Measurements from ENCODE around the gene REEP3.

The REEP3 gene

GRCh38 chr10:63522277-63522687 is 1.1 kb downstream of the REEP3 start:
- H3K4me2 ChIP-seq (ENCODE audit: insufficient read depth, low read length) = peak overlapping the region; percentile 75
- peak overlapping the region; percentile 86 to 92 for H3K4me3 ChIP-seq (ENCODE audit: low read depth in 1 of 2, low read length in 2 of 2)
- H3K79me2 ChIP-seq (ENCODE audit: insufficient read depth, low read length) = peaks cover 98% of the 10 kb centered on the region
- H3K9ac ChIP-seq (ENCODE audit: low read depth, low read length) = peak overlapping the region; percentile 99
- peaks cover 12% of the 10 kb centered on the region; the same call in 1 of the 2 replicates for H4K20me1 ChIP-seq (ENCODE audit: insufficient read depth, low read length)
- H3K4me1 ChIP-seq (ENCODE audit: insufficient read depth, low read length) = peaks cover 64% of the 10 kb centered on the region
- H3K27ac ChIP-seq (ENCODE audit: low read length) = peak overlapping the region; percentile 99
- ATAC-seq (ENCODE audit: insufficient read depth, low read depth) (no peak), DNase-seq (no peak)
- no peaks in the 10 kb centered on the region for H3K27me3 ChIP-seq (ENCODE audit: insufficient read depth, low read length, poor library complexity)
- H3K9me3 ChIP-seq (ENCODE audit: insufficient read depth, low read length, severe bottlenecking) = no peaks in the 10 kb centered on the region
- peak overlapping the region; percentile 76 for H2AFZ ChIP-seq (ENCODE audit: low read depth, low read length)
- TF ChIP-seq, protein P1, sequence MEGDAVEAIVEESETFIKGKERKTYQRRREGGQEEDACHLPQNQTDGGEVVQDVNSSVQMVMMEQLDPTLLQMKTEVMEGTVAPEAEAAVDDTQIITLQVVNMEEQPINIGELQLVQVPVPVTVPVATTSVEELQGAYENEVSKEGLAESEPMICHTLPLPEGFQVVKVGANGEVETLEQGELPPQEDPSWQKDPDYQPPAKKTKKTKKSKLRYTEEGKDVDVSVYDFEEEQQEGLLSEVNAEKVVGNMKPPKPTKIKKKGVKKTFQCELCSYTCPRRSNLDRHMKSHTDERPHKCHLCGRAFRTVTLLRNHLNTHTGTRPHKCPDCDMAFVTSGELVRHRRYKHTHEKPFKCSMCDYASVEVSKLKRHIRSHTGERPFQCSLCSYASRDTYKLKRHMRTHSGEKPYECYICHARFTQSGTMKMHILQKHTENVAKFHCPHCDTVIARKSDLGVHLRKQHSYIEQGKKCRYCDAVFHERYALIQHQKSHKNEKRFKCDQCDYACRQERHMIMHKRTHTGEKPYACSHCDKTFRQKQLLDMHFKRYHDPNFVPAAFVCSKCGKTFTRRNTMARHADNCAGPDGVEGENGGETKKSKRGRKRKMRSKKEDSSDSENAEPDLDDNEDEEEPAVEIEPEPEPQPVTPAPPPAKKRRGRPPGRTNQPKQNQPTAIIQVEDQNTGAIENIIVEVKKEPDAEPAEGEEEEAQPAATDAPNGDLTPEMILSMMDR (IDR thresholded peaks at IDR 0.05; ENCODE audit: borderline replicate concordance, extremely low read depth, low read length, poor library complexity, severe bottlenecking) = no peak
- no peak for TF ChIP-seq EZH2 (IDR thresholded peaks at IDR 0.05; ENCODE audit: borderline replicate concordance, low read depth, low read length, severe bottlenecking)
- no peaks in the 10 kb centered on the region; the same call in 1 of the 2 replicates for H3K36me3 ChIP-seq (ENCODE audit: insufficient read depth, low read length)

GRCh38 chr10:63522995-63523394 is 1.8 kb downstream of the REEP3 start:
- no peaks in the 10 kb centered on the region for H3K27me3 ChIP-seq (ENCODE audit: insufficient read depth, low read length, poor library complexity)
- H3K27ac ChIP-seq (ENCODE audit: low read length) = peak overlapping the region; percentile 99
- H3K4me2 ChIP-seq (ENCODE audit: insufficient read depth, low read length) = peak overlapping the region; percentile 75
- H3K79me2 ChIP-seq (ENCODE audit: insufficient read depth, low read length) = peaks cover 98% of the 10 kb centered on the region
- TF ChIP-seq, protein P1 (IDR thresholded peaks at IDR 0.05; ENCODE audit: borderline replicate concordance, extremely low read depth, low read length, poor library complexity, severe bottlenecking) = no peak
- no peak for TF ChIP-seq EZH2 (IDR thresholded peaks at IDR 0.05; ENCODE audit: borderline replicate concordance, low read depth, low read length, severe bottlenecking)
- H3K4me1 ChIP-seq (ENCODE audit: insufficient read depth, low read length) = peaks cover 57% of the 10 kb centered on the region
- H2AFZ ChIP-seq (ENCODE audit: low read depth, low read length) = no peak overlapping the region
- H3K9ac ChIP-seq (ENCODE audit: low read depth, low read length) = peak overlapping the region; percentile 99
- H3K36me3 ChIP-seq (ENCODE audit: insufficient read depth, low read length) = no peaks in the 10 kb centered on the region; the same call in 1 of the 2 replicates
- H3K9me3 ChIP-seq (ENCODE audit: insufficient read depth, low read length, severe bottlenecking) = no peaks in the 10 kb centered on the region
- no peak for ATAC-seq (ENCODE audit: insufficient read depth, low read depth)
- H4K20me1 ChIP-seq (ENCODE audit: insufficient read depth, low read length) = peaks cover 10% of the 10 kb centered on the region; the same call in 1 of the 2 replicates
- DNase-seq = no peak
- H3K4me3 ChIP-seq (ENCODE audit: low read depth in 1 of 2, low read length in 2 of 2) = peak overlapping the region in 1 of 2 experiments; percentile 92; a peak in 2 of 4 replicates

DNA sequence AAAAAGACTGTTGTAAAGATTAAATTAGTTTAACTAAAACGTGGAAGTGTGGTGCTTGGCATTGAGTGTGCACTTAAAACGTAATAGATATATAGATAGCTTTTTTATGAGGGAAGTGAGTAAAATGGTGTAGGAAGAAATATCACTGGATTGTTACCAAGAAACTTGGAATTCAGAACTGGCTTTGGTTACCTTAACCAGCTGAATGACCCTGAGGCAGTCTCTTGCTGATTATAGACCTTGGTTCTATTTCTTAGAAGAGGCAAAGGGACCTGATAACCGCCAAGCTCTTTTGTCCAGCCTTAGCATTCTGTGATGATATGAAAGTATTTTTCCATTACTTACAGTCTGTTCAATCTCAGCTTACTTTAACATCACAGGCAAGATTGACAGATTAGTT is 3.8 kb downstream of the REEP3 start:
- H3K9ac ChIP-seq (ENCODE audit: low read depth, low read length) = no peak overlapping the region
- no peak overlapping the region for H3K4me2 ChIP-seq (ENCODE audit: insufficient read depth, low read length)
- H3K9me3 ChIP-seq (ENCODE audit: insufficient read depth, low read length, severe bottlenecking) = no peaks in the 10 kb centered on the region
- H4K20me1 ChIP-seq (ENCODE audit: insufficient read depth, low read length) = peaks cover 7% of the 10 kb centered on the region; the same call in 1 of the 2 replicates
- no peak overlapping the region for H3K4me3 ChIP-seq (ENCODE audit: low read depth in 1 of 2, low read length in 2 of 2)
- DNase-seq (no peak), ATAC-seq (ENCODE audit: insufficient read depth, low read depth) (no peak)
- H3K27me3 ChIP-seq (ENCODE audit: insufficient read depth, low read length, poor library complexity) = no peaks in the 10 kb centered on the region
- H3K79me2 ChIP-seq (ENCODE audit: insufficient read depth, low read length) = peaks cover 98% of the 10 kb centered on the region
- TF ChIP-seq EZH2 (IDR thresholded peaks at IDR 0.05; ENCODE audit: borderline replicate concordance, low read depth, low read length, severe bottlenecking) = no peak
- TF ChIP-seq, protein P1 (IDR thresholded peaks at IDR 0.05; ENCODE audit: borderline replicate concordance, extremely low read depth, low read length, poor library complexity, severe bottlenecking) = no peak
- H3K36me3 ChIP-seq (ENCODE audit: insufficient read depth, low read length) = peaks cover 6% of the 10 kb centered on the region
- no peak overlapping the region for H2AFZ ChIP-seq (ENCODE audit: low read depth, low read length)
- H3K4me1 ChIP-seq (ENCODE audit: insufficient read depth, low read length) = peaks cover 42% of the 10 kb centered on the region
- H3K27ac ChIP-seq (ENCODE audit: low read length) = no peak overlapping the region

All from DND-41 (cell line).